NCI-H1105 treated with DMSO at 0.1 percent for 48 hours (cell line): ENCODE results near the gene CCDC122.

Source experiments
- DNase-seq: peaks from one replicate; lab custom pipeline; 2025; lab: John Stamatoyannopoulos, UW

CCDC122 gene

DNA sequence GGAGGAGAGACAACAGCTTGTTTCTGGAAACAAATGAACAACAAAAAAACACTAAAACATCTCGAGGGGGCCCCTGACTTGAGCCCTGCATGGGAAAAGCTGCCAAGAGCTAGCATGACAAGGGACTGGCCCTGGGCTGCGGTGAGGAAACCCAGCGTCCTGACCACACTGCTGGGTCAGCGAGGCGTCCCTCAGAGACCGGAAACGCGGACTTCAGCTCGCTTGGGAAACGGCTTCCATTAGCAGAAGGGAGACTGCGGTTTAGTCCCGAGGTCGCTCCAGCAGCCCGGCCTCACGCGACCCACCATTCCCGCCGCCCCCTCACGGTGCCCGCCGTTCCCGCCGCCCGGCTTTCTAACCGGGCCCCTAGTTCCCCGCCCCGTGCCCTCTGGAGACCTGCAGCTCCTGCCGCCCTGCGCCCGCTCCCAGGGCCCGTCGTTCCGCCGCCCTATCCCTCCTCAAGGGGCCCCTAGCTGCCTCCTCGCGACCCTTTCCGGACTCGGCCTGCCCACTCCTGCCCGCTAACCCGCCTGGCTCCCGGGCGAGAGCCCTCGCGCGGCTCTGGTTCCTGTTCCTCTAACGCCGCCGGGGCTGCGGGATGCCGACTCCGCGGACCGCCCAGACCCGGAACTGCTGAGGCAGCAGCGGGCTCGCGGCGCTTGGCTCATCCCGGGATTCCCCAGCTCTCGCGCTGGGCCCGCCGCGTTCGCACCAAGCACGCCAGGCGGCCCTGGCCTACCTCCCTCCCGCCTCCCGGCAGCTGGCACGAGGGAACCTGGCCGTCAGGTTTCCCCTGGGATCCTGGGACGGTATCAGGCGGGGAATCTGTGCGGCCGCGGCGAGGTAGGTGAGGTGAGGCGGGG is at the start of gene CCDC122:
CCDC122 (minus strand) TSS at position 849 of the 863 bp plus-strand sequence. CDS start 10,364 bp downstream, outside the sequence.
- peak; percentile 49 for DNase-seq

DNA sequence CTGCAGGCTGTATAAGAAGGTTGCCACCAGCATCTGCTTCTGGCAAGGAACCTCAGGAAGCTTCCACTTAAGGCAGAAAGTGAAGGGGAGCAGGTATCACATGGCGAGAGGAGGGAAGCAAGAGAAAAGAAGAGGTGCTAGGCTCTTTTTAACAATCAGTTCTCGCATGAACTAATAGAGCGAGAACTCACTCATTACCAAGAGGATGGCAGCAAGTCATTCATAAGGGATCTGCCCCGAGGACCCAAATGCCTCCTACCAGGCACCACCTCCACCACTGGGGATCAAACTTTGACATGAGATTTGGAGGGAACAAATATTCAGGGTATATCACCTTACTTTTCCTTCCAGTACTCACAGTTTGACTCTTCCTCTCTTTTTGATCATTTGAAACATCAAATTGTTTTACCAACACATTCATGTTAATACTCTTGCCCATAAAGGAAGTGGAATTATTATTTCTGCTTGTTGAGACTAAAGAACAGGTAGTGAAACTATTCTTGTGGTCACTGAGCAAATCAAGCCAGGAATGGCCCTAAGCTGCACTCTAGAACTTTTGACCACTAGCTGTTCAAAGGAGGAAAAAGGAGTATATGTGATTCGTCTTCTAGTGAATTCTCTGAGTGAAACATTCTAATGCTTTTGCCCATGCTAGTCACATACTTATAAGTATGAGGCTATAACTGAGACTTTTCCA is 45.2 kb upstream of the CCDC122 start:
- DNase-seq: no peak

DNA sequence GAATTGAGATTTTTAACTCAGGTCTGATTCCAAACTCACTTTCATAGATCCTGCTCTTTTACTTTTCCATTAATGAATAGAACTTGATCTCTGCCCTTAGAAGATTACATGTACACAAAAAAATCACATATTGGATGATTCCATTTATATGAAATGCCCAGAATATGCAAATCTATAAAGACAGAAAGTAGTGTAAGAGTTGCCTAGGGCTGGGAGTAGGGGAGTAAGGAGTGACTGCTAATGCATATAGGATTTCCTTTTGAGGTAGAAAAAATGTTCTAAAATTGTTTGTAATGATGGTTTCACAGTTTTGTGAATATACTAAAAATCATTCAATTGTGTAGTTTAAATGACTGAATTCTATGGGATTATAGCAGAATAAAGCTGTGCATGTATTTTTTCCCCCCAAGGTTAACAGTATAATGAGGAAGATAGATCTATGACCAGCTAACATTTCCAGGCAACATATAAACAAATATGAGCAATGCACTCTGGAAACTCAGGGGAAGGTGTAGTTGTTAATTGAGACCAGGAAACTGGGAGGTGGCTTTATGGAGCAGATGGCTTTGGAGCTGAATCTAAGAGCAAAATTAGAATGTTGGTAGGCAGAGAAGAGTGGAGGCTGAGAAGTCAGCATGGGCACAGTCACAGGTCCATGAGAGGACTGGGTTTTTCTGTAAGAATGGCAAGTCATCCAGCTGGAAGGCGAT is 41.6 kb upstream of the CCDC122 start:
- DNase-seq: no peak

DNA sequence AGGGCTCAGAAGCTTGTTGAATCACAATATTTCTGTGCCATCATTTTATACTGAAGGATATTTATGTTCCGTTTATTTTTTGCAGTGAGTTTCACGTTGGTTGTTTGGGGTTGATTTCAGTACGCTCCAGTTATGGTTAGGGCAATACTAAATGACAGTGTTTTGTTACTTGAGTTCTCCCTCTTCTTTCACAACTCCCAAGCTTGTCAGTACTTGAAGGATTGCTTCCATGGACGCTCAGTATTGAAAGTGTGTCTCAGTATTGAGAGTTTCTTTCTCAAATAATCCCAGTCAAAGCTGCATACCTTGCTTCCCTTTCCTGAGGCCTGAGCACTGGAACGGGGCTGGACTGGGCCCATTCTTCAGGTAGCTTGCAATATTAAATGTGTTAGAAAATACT is 39.1 kb upstream of the CCDC122 start:
- no peak for DNase-seq

DNA sequence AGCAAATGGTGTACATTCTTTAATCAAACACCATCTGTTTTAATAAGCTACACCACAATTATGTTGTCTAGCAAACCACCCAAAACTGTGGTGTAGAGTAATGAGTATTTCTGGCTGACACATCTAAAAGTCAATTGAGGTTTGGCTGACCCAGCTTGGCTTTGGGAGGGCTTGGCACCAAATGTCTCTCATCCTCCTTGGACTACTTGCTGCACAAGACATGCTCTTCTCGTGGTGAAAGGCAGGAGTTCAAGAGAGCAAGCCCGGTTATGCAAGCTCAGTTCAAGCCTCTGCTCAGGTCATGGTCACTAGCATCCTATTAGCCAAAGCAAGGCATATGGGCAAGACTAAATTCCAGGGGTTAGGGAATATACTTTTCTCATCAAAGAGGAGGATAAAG is 37.3 kb upstream of the CCDC122 start:
- no peak for DNase-seq

DNA sequence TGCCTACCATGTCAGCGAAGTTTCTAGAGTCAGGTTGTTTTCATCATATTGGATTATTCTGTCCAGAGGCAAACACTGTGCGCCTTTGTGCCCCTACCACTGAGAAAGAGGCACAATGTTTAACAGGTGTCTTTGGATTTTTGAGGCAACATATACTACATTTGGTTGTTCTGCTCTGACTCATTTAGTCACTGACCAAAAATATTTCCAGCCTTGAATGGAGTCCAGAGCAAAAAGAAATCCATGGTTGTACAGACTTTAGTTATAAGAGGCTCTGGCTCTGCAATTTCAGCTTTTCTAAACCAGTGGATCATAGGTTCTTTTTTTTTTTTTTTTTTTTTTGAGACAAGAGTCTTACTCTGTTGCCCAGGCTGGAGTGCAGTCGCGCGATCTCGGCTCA is 35.9 kb upstream of the CCDC122 start:
- no peak for DNase-seq

DNA sequence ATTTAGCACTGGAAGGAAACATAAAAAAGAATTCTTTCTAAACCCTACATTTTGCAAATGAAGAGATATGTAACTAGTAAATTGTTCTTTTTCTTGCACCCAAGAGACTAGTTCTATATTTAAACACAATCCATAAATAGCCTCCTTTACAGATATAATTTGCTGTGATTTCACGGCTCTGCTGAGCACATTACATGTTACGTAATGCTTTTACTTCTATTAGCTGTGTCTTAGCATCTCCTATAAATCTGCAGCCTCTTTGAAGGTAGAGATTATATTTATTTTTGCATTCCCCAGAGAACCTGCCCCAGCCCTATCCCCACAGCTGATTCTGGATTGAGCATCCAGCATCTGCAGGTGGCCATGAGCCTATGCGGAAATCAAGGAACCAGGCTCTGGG is 32.3 kb upstream of the CCDC122 start:
- no peak for DNase-seq

DNA sequence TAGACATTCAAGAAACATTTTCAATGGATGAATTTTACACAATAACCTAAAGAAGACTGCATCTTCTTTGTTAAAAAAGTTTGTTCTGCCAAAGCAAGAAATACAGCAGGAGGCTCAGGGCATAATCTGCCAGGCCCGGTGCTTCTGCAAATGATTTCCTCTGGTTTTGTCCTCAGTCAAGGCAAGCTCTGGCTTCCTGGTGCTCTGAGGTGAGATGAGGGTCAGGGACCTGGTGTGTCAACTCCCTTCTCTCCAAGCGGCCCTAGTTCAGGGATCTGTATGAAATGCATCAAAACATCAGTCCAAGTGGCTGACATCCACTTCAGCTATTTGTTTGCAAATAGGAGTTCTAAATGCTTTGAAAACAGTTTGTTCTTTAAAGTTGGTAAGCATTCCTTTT is 31.7 kb upstream of the CCDC122 start:
- DNase-seq: no peak

DNA sequence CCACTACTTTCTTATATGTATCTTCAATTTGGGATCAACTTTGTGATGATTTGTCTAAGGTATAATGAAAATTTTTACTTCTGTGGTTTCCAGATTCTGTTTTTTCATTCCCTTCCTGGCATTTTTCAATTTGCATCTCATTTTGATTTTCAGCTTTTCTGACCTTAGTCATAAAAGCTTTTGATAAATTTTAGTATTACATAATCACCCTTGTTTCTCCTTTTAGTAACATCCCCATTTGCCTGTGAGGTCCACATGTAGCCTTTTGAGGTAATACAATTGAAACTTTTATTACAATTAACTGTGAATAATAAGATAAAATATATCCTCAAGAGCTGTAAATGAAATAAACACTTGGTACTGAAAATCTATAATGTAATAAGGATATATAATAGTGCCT is 31.3 kb upstream of the CCDC122 start:
- no peak for DNase-seq

DNA sequence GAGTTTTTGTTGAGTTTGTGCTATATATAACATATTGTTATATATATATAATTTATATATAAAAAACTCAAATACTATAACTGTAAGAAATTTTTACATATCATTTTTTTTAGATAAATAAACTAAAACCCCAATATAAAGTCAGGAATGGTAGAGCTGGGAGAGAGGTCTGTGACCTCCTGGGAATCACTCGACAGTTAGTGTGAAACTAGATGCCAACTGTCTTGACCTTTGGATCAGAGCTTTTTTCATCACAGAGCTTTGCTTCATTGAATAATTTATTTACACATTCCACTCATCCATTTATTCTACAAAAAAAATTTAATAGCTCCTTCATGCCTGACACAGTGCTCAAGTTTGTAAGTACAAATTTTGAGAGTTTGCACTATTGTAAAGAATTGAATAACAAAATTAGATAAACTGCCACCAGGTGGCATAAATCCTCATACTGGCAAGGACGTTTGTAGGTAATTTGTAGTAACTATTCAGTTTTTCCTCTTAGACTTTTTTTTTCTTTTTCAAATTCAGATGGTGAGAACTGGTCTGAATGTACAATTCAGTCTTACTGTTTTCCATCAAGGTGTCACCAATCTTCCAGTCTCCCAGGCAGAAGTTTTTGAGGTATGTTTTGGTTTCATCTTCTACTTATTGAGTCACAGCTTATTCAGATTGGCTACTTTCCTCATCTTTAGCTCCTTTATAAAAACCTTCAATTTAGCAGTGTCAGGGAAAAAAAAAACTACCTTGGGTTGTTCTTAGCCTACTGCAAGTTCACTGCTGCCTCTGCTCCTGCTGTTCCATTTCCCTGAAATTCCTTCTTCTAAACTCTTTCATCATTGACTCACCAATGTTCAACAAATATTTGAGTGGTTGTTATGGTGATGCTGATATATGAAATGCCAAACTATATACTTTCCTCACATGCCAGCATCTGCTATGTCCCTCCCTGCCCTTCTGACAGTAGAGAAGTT is 28.9 kb upstream of the CCDC122 start:
- DNase-seq: peak; percentile 36

DNA sequence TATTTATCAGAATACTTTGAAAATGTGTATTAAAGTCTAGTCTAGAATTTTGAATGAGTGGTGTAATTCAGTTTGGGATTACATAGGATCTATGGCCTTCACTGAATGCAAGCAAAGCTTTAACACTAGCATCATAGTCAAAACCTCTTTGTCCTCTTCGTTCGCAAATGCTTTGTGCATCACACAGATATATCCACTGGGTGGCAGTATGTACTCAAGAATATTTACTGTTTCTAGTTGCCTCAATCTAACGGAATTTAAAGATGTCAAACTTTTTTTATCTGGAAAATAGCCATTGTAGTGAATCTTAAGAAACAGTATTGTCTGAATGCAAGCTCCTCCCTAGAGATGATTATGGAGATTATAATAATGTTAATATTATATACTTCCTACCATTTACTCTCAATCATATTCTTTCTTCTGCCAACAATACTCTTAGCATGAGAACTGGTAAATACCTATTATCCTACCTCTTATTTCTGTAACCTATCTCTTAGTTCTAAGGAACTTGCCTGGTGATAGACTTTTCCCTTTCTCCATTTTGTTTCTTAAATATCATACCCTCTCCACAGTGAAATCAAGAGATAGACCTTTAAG is 26.0 kb upstream of the CCDC122 start:
- peak; percentile 52 for DNase-seq

DNA sequence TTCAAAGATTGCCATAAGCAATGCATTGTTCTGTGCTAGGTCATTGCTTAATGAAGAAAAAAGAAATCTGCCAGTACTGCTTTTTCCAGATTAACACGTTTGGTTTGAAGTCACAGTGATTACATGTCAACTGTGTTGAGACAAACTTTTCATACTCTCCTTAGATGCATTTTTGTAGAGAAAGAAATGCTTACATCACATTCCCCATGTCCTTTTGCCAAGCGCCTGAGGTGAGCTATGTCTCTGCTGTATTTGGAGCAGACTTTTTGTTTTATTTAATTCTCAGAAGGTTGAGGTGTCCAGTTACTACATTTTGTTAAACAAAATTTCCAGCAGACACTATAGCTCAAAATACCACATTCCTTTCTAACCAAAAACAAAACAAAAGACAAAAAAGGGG is 16.4 kb upstream of the CCDC122 start:
- DNase-seq: no peak

DNA sequence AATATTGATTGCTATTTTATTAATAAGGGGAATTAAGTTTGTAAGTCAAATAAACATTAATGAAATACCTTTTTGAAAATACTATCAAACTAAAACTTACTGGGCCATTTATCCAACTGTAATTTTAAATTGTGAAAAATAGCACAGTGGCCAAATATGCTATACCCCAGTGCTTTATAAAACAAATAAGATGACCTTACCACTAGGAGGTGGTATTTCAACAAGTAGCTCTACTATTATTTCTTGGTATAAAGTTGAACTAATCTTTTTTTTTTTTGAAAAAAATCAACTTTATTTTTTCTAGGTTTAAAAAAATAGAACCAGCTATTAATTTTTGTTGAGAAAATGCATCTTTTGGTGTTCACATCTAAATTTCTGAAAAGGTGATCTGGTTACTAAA is 14.9 kb upstream of the CCDC122 start:
- no peak for DNase-seq

DNA sequence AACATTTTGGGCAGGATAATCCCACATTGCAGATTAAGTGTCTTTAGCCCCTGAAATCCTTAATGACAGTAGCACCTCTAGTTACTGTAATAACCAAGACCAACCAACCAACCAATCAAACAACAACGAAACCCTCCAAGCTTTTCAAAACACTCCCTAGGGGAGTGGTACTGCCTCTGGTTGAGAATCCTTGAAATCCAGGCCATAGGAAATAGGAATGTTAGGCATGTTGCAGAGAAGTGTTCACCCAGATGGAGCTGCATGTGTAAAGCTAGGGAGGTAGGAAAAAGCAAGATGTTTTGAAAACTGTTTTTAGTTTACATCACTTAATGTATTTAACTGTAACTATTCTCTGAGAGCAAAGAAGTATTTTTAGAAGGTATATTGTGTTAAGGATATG is 4.7 kb upstream of the CCDC122 start:
- DNase-seq: no peak

DNA sequence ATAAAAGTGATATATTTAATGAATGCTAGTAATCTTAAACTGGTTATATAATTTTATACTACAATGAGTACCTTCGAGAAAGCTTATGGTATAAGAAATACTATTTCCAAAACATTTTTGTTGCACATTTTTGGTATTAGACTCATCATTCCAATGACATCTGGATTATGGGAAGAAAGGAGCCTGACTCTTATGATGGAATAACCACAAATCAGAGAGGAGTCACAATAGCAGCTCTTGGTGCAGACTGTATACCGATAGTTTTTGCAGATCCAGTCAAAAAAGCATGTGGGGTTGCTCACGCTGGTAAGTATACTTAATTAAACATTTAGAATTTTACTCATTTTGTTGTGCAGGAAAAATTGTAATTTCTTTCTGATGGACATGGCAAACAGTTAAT is 4.1 kb upstream of the CCDC122 start:
- no peak for DNase-seq

DNA sequence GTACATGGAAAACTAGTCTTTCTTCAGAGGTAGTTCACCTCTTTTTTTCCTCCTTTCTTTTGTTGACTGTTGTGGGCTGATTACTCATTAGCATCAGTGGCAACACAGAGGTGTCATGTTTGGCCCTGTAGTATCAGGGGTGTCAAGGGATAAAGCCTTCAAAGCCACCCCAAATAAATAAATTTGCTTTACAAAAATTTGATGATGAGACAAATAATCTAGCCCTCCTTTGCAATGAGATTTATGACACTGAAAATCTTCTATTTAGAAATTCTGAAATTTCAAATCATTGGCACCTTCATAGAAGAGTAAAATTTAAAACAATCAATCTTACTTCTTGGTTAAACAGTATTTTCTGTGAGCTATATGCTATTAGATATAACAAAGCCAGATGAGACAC is 2.0 kb upstream of the CCDC122 start:
- no peak for DNase-seq

DNA sequence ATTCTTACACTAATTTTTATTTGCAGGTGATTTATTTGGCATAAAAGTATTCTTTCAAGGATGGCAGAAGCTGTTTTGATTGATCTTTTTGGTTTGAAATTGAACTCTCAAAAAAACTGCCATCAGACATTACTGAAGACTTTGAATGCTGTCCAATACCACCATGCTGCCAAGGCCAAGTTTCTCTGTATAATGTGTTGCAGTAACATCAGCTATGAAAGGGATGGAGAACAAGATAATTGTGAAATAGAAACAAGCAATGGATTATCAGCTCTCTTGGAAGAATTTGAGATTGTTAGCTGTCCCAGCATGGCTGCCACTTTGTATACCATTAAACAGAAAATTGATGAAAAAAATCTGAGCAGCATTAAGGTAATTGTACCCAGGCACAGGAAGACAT is 1.4 kb upstream of the CCDC122 start:
- DNase-seq: no peak

DNA sequence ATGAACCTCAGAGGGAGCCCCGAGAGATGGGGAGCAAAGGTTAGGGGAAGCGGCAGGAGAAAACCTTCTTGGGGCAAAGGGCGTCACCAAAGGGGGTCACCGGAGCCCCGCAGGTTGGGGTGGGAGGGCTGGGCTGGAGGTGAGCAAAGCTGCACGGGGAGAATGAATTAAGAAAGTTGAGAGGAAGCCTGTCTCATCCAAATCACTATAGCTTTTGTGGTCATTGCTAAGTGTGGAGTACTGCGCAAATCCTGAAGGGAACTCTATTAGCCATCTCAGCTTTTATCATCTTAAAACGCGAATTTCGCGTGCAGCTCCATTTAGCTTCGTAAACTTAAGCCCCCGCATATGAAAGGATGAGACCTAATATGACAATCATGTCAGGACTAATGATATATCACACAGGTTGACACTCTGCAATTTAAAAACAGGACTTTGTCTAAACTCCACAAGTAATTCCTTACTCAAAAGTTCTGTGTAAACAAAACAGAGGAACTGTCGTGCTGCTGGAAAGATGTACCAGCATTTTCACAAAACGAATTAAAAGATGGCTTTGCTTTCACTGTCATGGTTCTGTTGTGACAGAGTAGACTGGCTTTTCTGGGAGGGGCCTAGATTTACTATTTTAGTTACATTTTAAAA is 795 bp upstream of the CCDC122 start:
- no peak for DNase-seq

DNA sequence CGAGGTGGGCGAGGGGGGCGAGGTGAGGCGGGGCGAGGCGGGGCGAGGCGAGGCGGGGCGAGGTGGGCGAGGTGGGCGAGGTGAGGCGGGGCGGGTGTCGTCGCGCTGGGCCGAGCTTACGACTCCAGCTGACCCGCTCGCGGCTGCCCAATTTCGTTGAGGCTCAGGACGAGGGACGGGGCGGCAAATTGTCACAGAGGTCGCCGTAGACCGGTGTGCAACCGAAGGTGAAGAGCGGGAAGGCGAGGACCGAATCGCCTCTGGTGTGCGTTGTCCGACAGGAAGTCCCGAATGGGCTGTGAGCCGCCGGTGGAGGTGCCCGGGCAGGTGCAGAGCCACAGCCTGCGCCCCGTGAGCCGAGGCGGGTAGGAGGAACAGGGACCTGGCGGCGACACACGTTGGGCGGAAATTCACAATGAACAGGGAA is 228 bp upstream of the CCDC122 start, which contains the start of gene LACC1:
LACC1 (plus strand) TSS at position 150 of the 427 bp plus-strand sequence. CDS start 1,082 bp downstream, outside the sequence.
- peak; percentile 49 for DNase-seq

DNA sequence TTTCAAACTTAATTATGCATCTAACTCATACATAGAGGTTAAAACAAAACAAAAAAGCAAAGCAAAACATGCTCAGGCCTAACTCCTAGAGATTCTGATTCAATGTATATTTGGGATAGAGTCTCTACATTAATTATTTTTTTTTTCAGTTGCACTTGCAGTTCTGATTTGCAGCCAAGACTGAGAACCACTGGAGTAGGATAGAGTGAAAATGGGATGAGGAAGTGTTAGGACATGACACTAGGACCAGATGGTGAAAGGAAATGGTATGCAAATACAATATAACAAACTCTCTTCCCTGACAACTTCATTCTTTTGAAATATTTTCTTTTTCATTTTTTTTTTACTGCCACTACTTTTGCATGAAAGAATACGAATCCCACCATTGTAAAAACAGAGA is 1.8 kb downstream of the CCDC122 start:
- no peak for DNase-seq

DNA sequence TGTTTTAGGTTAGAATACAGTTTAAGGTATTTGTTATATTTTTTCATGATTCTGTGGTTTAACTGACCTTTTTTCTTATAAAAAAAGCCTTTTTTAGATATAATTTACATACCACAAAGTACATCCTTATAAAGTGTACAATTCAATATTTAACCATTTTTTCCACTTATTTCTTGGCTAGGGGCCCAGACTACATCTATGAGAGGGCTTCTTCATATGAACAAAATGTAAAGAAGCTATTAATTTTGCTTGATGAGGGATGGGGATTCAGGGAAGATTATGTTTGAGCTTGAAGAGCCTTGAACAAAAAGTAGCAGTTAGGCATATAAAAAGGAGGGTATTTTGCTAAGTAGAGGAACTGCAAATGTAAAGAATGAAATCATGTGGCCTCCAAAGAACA is 2.2 kb downstream of the CCDC122 start:
- DNase-seq: peak; percentile 77
